ENCODE measurements around the gene INSRR. TPM values are rescaled to one million over a fixed set of nuclear protein-coding genes. Genes with fewer than 3 reads are reported as not detected.

The INSRR gene
- total RNA-seq, 2 experiments from 2014 or later, result 0.47 to 0.54 TPM

DNA sequence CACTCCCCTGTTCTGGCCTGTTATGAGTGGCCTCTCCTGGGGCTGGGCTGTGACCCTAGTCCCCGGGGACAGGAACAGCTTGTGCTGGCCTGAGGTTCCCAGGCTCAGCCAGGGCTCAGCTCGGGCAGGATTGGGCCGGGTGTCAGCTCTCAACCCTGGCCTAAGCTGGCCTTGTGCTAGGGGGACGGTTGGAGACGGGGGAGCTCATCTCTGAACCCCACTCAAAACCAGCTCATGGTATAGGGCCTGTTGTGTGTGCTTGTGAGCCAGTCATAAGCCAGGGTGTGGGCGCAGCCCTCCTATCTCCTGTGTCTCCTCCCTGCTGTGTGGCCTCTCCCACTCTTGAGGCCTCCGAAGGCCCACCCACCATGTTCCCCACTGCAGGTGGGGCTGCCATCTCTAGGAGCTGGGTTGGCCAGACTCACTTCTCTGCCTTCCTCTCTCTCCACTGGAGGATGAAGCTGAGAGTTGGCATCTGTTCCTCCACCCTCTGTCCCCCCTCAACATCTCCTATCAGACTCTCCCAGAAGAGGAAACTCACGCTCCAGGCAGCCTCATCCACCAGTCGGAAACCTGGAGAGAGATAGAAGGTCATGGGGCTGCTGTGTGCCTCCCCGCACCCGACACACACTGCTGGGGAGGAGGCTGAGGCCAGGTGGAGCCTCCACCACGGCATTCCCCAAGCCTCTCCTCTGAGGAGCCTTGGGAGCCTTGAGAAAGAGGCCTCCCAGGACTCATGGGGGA is 36.0 kb upstream of the INSRR start:
- H3K9me3 Mint-ChIP-seq, result no peaks in the 10 kb centered on the region
- no peak overlapping the region for H3K27ac Mint-ChIP-seq
- no peak overlapping the region for H3K4me3 Mint-ChIP-seq
- intact Hi-C loops (cut with micrococcal nuclease), result loop anchor here (5.0 to 10.0 kb wide), 3 partner anchors 32 to 210 kb away; no protein-coding TSS in a partner anchor
- H3K4me1 Mint-ChIP-seq (ENCODE audit: low read depth), result peaks cover 11% of the 10 kb centered on the region
- no peaks in the 10 kb centered on the region for H3K36me3 Mint-ChIP-seq (ENCODE audit: low read depth)
- POLR2A ChIA-PET, result no interaction called here
- CTCF ChIA-PET, result interaction anchor here (0.6 to 0.7 kb wide), 3 partner anchors 22 to 126 kb away, joined by 3 read pairs; no protein-coding TSS in a partner anchor
- DNase-seq (no peak), ATAC-seq (no peak)
- peaks cover 45% of the 10 kb centered on the region for H3K27me3 Mint-ChIP-seq
- TF ChIP-seq, protein P1, sequence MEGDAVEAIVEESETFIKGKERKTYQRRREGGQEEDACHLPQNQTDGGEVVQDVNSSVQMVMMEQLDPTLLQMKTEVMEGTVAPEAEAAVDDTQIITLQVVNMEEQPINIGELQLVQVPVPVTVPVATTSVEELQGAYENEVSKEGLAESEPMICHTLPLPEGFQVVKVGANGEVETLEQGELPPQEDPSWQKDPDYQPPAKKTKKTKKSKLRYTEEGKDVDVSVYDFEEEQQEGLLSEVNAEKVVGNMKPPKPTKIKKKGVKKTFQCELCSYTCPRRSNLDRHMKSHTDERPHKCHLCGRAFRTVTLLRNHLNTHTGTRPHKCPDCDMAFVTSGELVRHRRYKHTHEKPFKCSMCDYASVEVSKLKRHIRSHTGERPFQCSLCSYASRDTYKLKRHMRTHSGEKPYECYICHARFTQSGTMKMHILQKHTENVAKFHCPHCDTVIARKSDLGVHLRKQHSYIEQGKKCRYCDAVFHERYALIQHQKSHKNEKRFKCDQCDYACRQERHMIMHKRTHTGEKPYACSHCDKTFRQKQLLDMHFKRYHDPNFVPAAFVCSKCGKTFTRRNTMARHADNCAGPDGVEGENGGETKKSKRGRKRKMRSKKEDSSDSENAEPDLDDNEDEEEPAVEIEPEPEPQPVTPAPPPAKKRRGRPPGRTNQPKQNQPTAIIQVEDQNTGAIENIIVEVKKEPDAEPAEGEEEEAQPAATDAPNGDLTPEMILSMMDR (IDR thresholded peaks at IDR 0.05), result no peak

DNA sequence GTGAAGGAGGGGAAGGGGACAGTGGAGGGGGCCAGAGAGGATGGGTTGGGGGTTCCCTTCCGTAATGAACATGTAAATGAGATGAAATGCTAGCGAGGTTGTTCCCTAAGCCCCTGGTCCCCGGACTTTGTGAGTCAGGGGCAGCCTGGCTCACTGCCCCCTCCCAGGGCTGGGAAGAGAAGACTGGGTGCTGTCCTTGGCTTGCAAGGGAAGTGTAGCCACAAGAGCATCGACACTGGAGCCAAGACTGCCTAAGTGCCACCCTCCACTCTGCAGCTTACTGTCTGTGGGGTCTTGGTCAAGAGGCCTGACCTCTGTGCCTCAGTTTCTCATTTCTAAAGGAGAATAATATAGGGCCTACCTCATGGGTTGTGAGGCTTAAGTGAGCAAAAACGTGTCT is 35.1 kb upstream of the INSRR start:
- Mint-ChIP-seq H3K4me1 (ENCODE audit: low read depth) (peaks cover 11% of the 10 kb centered on the region), H3K4me3 (no peak overlapping the region), H3K27me3 (peaks cover 45% of the 10 kb centered on the region), H3K9me3 (no peaks in the 10 kb centered on the region), H3K36me3 (ENCODE audit: low read depth) (no peaks in the 10 kb centered on the region), H3K27ac (no peak overlapping the region)
- DNase-seq (no peak), ATAC-seq (no peak)
- ChIA-PET POLR2A (no interaction called here), CTCF (interaction anchor here (0.6 kb wide), 1 partner anchor 23 kb away, joined by 3 read pairs; no protein-coding TSS in a partner anchor)
- TF ChIP-seq, protein P1 (IDR thresholded peaks at IDR 0.05), result no peak
- intact Hi-C loops (cut with micrococcal nuclease), result loop anchor here (5.0 to 10.0 kb wide), 3 partner anchors 33 to 209 kb away; no protein-coding TSS in a partner anchor

DNA sequence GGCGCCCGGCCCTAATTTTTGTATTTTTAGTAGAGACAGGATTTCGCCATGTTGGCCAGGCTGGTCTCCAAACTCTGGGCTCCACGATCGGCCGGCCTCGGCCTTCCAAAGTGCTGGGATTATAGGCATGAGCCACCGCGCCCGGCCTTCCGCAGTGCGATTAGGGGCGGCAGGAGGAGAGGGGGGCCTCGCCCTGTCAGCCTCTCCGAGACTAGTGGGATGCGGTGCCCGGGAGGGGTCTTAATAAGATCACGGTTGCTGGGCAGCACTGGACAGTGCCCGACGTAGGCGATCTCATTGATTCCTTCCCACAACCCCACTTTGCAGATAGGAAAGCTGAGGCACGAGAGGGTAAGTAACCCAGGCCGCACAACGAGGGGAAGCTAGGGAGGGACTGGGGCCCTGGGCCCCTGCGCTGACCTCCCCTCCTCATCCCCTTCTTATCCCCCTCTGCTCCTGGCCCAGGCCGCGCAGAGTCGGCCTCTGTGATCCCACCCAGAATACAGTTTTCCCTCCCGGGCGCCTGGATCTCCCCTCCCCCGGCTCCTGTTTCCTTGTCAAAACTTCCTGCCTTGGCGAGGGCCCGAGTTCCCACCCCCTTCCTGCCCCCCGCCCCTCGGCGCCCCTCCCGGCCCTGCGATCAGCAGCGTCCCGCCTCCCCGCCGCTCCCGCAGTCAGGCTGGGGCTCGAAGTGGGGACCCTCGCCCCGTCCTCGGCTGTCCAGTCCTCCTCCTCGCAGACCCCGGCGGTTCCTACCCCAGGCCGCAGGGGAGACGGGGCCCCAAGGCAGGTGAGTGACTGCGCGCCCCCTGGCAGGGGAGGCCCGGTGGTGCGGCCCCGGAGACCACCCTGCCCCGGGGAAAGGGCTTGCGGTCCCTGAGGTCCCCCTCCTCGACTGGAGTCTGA is 34.4 kb upstream of the INSRR start, which contains the start of gene PEAR1:
PEAR1 (plus strand) TSS at position 671 of the 906 bp plus-strand sequence. CDS start 10,209 bp downstream, outside the sequence.
- peaks cover 47% of the 10 kb centered on the region for H3K27me3 Mint-ChIP-seq
- intact Hi-C loops (cut with micrococcal nuclease), result loop anchor here (5.0 to 10.0 kb wide), 3 partner anchors 34 to 208 kb away; no protein-coding TSS in a partner anchor
- TF ChIP-seq, protein P1 (IDR thresholded peaks at IDR 0.05), result no peak
- no peaks in the 10 kb centered on the region for H3K36me3 Mint-ChIP-seq (ENCODE audit: low read depth)
- POLR2A ChIA-PET, result no interaction called here
- peak within 1 kb of the TSS; percentile 35 for H3K4me3 Mint-ChIP-seq
- peaks cover 9% of the 10 kb centered on the region for H3K4me1 Mint-ChIP-seq (ENCODE audit: low read depth)
- CTCF ChIA-PET, result interaction anchor here (1.4 to 7.3 kb wide), 14 partner anchors 9 to 261 kb away, joined by 3 to 144 read pairs (median 12); partner anchors contain the start of genes INSRR and NTRK1
- no peak for ATAC-seq
- H3K9me3 Mint-ChIP-seq, result no peaks in the 10 kb centered on the region
- no peak within 1 kb of the TSS for H3K27ac Mint-ChIP-seq
- DNase-seq, result no peak

DNA sequence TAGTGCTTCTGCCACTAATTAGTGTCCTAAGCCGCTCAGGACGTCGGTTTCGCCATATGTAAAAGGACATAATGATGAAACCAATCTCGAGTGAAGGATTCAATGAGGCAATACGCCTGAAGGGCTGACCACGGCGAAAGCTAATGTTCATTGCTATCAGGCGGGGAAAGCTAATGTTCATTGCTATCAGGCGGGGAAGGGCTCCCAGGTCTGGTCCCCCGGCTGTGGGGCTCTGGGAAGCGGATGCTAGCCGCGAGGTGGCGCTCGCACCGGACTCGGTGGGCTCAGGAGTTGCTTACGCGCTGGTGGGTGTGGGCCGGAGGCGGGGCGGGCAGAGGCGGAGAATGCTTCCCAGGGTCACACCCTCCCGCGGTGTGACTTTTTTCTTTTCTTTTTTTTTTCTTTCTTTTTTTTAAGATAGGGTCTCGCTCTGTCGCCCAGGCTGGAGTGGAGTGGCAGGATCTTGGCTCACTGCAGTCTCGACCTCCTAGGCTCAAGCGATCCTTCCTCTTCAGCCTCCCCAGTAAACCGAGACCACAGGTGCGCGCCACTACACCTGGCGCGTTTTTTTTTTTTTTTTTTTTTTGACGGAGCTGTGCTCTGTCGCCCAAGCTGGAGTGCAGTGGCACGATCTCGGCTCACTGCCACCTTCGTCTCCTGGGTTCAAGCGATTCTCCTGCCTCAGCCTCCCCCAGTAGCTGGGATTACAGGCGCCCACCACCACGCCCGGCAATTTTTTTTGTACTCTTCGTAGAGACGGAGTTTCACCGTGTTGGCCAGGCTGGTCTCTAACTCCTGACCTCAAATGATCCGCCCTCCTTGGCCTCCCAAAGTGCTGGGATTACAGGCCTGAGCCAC is 33.5 kb upstream of the INSRR start:
- intact Hi-C loops (cut with micrococcal nuclease), result loop anchor here (5.0 to 10.0 kb wide), 3 partner anchors 35 to 208 kb away; no protein-coding TSS in a partner anchor
- TF ChIP-seq, protein P1 (IDR thresholded peaks at IDR 0.05), result peak; percentile 76
- Mint-ChIP-seq H3K27ac (no peak overlapping the region), H3K27me3 (peaks cover 49% of the 10 kb centered on the region), H3K4me3 (peak overlapping the region; percentile 35), H3K9me3 (no peaks in the 10 kb centered on the region), H3K36me3 (ENCODE audit: low read depth) (no peaks in the 10 kb centered on the region), H3K4me1 (ENCODE audit: low read depth) (peaks cover 7% of the 10 kb centered on the region)
- ATAC-seq, result peak; percentile 96
- ChIA-PET POLR2A (interaction anchor here (1.5 kb wide), 1 partner anchor 35 kb away, joined by 3 read pairs; no protein-coding TSS in a partner anchor), CTCF (interaction anchor here (0.8 to 7.3 kb wide), 33 partner anchors 8 to 262 kb away, joined by 3 to 144 read pairs (median 5); partner anchors contain the start of genes INSRR and NTRK1)
- peak; percentile 95 for DNase-seq

All from activated CD8-positive, alpha-beta T cell treated with anti-CD3 and anti-CD28 coated beads for 36 hours (primary cell).